IPS-18c (cell line): ENCODE measurements around the gene RRAS2.
"Not testable (repeated sequence)": the region's sequence is repeated elsewhere in the genome, so short reads cannot be mapped to it uniquely, and the experiment has no call there.

Experiments
- H3K4me3 ChIP-seq: 2 replicates; pipeline ENCODE4 v1.7.0; 2013; ENCODE audit warnings: low read depth, mild to moderate bottlenecking, low read length, moderate library complexity; ENCODE audit not compliant: insufficient read depth
- H3K9me3 ChIP-seq: one replicate; pipeline ENCODE4 v1.6.1; 2013; ENCODE audit warnings: mild to moderate bottlenecking, low read length, moderate library complexity; ENCODE audit not compliant: control insufficient read depth, insufficient read depth

The RRAS2 gene

DNA sequence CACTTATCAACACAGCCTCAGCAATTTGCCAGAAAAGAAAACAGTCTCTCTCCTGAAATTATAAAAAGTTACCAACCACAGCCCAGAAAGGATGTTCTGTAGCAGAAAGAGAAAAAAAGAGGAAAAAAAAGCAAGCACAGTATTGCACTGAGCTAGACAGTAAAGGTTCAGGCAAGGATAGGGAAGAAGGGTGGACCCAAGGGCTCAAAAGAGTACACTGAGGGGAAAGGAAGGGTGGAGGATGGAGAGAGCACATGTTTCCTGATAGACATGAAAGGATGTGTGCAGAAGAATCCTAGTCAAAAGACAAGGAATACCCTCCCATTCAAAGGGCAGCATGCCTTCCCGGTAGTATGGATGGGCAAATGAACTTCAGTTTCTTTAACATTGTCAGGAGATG, 59.1 kb downstream of the RRAS2 start:
- no peak overlapping the region for H3K4me3 ChIP-seq
- no peaks in the 10 kb centered on the region for H3K9me3 ChIP-seq

DNA sequence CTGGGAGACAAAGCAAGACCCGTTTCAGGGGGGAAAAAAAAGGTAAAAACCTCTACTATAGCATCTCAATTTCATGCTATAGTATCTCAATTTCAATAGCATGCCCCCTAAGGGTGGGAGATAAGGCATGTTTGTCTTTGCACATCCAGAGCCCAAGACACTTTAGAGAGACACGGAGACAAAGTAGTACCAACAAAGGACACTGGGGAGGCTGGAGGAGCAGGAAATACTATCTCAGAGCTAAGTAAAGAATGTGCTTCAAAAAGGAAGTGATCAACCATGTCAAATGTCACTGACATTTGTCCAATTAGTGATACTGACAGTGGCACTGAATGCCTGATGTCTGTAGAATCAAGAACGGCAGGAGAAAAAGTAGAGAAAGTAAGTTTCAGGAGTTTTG, 68.6 kb downstream of the RRAS2 start:
- no peaks in the 10 kb centered on the region for H3K9me3 ChIP-seq
- H3K4me3 ChIP-seq: no peak overlapping the region

DNA sequence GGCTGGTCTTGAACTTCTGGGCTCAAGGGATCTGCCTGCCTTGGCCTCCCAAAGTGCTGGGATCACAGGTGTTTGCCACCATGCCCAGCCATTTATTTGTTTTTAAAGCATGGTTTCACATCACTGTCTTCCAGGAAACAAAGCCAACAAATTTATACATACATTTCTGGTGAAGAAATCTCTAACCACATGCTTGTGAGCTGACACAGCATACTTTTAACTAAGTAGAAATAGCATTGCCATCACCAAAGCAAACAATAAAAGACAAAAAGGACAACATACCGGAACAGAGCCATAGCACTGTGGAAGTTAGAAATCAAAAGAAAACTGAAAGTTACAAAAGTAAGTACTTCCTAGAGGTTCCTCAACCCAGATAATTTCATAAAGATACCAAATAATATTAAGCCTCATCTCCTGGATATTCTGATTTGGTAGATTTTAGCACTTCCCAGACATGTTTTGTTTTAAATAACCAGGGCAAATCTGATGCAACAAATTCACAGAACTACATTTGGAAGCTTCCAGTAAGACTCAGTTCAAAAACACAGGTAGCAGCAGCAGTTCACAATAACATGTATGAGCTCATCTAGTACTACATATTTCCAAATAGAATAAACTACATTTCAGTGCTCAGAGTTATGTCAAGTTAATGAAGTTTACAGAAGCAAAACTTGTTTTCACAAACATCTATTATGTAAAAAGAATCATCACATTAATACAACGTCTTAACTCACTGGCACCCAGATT, 70.6 kb downstream of the RRAS2 start:
- no peak overlapping the region for H3K4me3 ChIP-seq

DNA sequence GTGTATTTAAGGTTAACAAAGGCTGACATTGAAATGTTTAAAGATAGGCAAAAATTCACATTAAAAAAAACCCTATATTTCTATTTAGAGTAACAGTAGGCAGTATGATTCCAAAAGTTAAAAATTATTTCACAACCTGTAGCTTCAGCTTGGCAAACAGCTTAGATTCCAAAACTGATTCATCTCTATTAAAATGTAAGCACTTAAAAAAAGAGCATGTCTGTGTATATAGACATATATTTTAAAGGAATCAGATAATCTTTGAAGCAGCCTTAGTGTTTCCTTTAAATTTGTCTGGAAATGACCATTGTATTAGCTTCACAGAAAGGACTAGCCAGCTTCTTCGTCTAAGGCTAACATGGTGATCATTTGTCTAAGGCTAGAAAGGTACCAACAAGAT, 80.1 kb downstream of the RRAS2 start:
- not testable (repeated sequence) for H3K9me3 ChIP-seq, H3K4me3 ChIP-seq

More for the DNA sequence above, 70.6 kb downstream of the RRAS2 start:
- no peaks in the 10 kb centered on the region for H3K9me3 ChIP-seq

DNA sequence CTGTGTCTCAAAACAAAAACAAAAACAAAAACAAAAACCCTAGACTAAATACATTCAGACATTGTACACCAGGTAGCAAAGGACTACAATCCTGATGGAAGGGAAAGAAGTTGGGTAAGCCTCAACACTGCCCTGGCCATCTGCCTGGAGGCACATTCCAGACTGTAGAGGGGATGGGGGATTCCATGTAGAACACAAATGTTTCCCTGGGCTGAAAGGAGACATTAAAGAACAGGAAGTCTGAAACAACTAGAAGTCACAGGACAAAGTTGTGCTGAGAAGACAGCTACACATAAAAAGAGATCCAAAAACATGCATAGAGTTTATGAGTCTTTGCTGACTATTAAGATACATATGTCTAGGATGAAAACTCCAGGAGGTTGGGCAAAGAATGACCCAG, 83.9 kb downstream of the RRAS2 start:
- H3K9me3 ChIP-seq: peaks cover 2% of the 10 kb centered on the region
- no peak overlapping the region for H3K4me3 ChIP-seq

DNA sequence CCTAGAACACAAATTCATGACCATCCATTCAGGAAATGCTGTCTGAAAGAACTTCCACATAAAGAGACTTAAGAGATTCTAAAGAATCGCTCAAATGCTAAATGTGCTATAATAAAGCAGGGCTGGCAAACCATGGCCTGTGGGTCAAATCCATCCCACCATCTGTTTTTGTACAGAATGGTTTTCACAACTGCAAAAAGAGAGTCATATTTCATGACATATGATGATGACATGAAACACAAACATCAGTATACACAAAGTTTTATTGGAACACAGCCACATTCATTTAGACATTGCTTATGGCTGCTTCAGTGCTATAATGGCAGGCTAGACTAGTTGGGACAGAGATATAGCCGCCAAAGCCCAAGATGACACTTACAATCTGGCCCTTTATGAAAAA, 85.1 kb downstream of the RRAS2 start:
- Histone ChIP-seq H3K9me3 (peaks cover 2% of the 10 kb centered on the region), H3K4me3 (no peak overlapping the region)

DNA sequence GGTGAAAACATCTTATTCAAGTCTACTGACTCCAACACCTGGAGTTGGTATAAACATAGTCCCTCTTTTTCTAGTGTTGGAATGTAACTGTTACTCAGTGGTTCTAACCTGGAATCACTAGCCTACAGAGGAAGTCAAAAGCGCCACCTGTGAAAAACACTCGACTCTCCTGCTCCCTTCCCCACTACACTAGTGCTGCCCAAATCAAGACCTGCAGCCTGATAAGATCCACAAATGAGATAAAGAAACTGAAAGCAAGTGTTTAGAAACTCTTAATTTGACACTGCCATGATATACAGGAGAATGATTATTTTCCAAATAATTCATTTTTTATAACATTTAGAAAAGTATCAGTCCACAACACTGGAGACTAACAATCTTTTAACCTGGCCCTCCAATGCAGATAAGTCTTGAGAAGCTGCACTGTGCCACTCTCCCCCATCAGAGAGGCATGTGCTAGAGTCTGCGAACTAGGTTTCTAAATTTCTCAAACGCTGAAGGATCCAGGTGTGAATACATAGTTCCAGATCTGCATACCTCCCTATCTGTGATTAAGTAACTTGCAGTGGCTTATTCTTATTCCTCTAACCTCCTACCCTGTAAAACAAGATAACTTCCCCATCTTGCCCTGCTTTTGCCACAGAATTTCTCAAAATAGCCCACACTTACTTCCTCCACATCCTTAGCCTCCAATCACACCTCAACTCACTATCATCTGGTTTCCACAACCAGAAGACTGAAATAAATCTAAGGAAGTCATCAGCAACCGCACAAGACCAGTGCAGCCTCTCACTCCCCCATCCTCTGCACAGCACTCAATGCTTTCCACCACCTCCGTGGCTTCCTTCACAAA, 88.1 kb downstream of the RRAS2 start:
- Histone ChIP-seq H3K9me3 (peaks cover 2% of the 10 kb centered on the region), H3K4me3 (no peak overlapping the region)

DNA sequence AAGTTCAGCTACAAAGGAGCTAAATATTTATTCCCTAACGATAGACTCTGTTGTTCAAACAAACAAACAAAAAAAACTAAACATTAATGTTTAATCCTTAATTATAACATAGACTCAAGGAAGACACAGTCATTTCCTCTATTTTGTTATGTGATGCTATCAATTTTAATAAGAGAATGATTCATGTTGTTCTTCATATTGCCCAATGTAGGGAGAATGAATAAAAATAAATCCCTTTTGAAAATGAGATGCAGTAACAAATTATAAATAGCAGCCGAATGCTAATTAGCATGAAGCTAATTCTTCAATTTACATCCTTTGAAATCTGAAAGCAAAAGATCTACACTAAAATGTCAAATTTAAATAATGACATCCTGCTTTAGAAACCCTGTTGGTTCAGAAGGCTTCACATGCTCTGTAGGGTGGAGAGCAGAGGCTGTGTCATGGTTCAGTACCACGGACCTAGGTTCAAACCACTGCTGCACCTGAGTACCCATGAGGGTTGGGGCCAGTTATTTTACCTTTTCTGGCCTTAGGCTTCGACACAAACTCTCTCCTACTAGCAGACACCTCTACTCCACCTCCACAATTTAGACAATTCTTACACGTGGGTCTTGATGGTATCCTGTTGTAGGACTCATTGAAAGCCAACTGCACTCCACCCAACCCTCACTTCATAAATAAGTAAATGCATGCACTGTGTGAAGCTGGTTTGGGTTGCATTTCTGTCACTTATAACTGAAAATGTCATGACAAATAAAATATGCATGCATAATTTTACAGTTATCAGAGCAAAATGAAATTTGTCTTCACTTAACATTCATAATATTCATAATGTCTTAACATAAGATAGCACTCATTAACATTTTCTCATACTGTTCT, 89.0 kb downstream of the RRAS2 start:
- H3K4me3 ChIP-seq: no peak overlapping the region
- H3K9me3 ChIP-seq: peaks cover 5% of the 10 kb centered on the region

DNA sequence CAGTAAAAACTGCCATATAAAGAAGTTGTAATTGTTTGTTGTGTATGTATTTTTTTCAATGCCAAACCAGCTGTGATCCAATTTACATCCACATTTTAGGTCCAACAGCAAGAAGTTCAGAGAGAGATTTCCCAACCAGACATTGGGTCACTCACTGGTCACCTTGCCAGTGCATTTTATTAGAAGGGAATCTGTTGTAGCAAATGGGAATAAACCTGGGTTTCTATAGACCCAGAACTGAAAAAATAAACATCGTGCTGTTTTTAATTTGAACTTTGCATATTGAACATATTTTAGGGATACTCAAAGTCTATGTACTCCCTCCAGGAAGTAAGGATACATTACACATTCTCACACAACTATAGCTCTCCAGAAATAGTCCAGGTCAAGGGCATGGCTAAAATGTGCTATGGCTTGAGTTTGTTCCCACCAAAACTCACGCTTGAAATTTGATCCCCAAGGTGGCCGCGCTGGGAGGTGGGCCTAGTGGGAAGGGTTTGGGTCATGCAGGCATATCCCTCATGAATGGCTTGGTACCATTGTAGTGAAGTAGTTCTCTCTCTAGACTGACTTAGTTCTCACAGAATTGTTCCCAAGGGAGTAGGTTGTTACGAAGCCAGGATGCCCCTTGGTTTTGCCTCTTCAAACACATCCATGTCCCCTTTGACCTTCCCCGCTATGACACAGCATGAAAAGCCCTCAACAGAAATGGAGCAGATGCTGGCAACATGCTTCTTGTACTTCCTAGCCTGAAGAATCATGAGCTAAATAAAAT, 90.9 kb downstream of the RRAS2 start:
- Histone ChIP-seq H3K9me3 (peaks cover 4% of the 10 kb centered on the region), H3K4me3 (no peak overlapping the region)

DNA sequence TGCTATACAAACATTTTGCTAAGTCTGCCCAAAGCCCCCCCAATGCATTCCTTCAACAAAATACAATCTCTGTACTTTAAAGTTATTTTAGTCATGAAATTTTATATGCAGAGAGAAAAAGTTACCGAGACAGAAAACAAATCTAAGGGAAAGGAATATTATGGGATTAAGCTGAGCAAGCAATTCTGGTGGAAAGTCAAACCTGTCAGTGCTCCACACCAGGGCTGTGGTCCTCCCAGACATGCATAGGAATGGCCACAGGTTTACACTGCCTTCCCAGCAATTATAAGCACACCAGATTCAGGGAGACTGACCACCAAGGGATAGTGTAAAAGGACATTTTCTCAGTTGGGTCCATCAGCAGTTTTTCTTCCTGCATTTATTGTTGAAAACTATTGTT, 92.4 kb downstream of the RRAS2 start:
- peaks cover 3% of the 10 kb centered on the region for H3K9me3 ChIP-seq
- no peak overlapping the region for H3K4me3 ChIP-seq

DNA sequence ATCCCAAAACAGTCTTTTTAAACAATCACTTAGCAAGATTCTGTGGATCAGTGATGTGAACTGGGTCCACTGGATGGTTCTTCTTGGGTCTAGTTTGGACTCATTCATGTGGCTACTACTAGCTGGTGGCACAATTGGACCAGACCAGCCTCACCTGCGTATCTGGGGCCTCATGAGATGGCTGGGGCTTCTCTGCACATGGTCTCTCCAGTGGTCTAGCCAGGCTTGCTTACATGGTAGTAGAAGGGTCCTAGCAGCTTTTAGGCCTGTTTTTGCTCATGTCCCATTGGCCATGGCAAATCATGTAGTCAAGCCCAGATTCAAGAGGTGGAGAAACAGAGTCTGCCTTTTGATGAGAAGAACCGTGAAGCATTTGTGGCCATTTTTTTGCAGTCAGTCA, 94.0 kb downstream of the RRAS2 start:
- H3K4me3 ChIP-seq: no peak overlapping the region

DNA sequence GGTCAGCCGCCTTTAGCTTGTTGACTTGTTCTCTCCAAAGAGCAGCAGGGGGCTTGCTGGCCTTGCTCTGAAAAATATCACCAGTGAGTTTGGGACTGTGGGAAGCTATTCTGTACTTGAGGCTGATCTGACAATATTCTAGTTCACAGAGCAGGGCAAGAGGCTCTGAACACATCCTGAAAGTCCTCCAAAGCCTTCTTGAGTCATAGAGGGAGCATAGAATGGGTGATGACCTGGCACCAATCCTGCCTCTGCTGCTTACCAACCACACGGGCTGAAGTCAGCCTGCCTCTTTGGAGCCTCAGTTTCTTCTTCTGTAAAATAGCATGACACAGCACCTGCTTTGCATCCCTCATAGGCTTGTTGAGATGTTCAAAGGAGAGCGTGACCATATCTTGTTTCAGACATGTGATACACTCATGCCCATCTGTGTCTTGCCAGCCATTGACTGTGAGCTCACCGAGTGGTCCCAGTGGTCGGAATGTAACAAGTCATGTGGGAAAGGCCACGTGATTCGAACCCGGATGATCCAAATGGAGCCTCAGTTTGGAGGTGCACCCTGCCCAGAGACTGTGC, 96.6 kb downstream of the RRAS2 start:
- Histone ChIP-seq H3K9me3 (peaks cover 3% of the 10 kb centered on the region), H3K4me3 (no peak overlapping the region)

More for the DNA sequence above, 94.0 kb downstream of the RRAS2 start:
- peaks cover 3% of the 10 kb centered on the region for H3K9me3 ChIP-seq

DNA sequence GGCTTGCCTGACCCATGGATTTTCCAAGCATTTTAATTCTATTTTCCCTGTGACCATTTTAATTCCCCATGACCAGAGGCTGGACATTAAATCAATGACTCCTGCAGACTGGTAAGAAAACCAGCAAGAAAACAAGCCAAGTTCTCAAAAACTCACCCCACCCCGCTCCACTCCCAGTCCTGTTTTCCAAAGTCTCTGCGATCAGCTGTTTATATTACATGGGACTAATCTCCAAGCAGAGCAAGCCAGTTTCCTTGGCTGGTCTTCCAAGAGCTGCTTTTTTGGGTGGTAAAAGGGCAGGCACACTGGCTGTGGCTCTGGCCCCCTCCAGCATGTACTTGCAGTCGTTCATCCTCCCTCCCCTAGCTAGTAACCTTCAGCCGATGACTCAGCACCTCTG, 97.9 kb downstream of the RRAS2 start:
- H3K4me3 ChIP-seq: no peak overlapping the region
- peaks cover 3% of the 10 kb centered on the region for H3K9me3 ChIP-seq

DNA sequence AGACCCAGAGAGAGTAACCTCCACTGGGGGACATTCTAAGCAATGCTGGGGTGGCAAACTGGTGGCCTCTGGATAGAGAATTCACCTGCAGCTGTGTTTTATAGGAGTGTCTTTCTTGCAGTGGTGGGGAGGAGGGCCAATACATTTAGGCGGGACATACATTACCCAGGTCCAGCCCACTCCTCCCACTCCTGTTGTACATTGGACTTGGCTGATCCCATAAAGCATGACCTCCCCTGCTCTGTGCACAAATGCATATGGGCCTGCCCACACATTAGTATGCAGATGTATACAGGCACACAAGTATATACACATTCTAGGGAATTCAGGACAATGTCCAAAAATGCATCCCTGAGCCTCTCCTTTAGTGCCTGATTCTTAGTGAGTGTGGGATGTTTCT, 99.1 kb downstream of the RRAS2 start:
- H3K9me3 ChIP-seq: no peaks in the 10 kb centered on the region
- H3K4me3 ChIP-seq: no peak overlapping the region

DNA sequence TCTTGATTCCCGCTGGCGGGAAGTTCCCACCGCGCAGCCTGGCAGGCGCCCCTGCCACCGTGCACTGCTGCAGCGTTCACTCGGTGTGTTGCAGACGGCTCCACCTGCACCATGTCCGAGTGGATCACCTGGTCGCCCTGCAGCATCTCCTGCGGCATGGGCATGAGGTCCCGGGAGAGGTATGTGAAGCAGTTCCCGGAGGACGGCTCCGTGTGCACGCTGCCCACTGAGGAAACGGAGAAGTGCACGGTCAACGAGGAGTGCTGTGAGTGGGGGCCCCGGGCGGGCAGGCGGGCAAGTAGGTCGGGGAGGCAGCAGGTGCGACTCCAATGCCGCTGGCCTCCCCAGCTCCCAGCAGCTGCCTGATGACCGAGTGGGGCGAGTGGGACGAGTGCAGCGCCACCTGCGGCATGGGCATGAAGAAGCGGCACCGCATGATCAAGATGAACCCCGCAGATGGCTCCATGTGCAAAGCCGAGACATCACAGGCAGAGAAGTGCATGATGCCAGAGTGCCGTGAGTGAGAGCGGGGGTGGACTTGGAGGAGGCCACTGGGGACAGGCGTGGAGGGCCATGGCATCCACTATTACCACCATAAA, 99.7 kb downstream of the RRAS2 start:
- Histone ChIP-seq H3K9me3 (no peaks in the 10 kb centered on the region), H3K4me3 (no peak overlapping the region)

DNA sequence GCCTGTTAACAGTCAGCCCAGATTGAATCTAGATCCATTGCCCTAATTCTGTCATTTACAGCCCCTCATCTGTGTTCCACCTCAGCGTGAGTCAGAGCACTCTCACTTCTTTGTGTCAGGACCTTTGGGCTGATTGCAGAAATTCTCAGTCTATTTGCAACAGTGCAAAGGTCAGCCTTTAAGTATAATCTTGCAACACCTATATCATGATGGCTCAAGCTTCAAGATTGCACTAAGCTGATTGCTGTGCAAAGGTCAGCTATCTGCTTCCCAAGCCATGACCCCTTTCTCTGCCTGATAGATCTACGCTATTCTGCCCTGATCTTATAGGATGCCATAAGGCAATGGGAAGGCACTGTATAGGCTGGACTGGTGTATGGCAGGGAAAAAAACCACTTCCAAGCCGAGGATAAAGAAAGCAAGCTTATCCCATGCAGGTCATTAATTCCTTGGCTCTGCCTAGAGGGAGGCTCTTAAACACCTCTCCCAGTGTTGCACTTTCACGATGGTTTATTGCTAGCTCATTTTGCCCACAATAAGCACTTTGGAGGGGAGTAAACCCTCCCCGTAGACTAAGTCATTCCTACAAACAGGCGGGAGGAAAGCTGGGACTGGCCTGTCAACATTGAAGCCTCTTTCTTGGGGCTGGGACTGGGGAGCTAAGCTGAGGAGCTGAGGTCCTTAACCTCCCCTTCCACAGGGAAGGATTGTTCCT, 100.6 kb downstream of the RRAS2 start:
- Histone ChIP-seq H3K9me3 (no peaks in the 10 kb centered on the region), H3K4me3 (no peak overlapping the region)
